Activated CD8-positive, alpha-beta T cell treated with anti-CD3 and anti-CD28 coated beads, Interleukin-2, amount 10 ng/mL, durations not matched to agents 7 days and 5 days (primary cell): ENCODE measurements around the gene COL18A1. TPM values are rescaled to one million over a fixed set of nuclear protein-coding genes. Genes with fewer than 3 reads are reported as not detected.
"Not testable (repeated sequence)": the region's sequence is repeated elsewhere in the genome, so short reads cannot be mapped to it uniquely, and the experiment has no call there.

Source experiments
- ATAC-seq: fragments of 150-1000 bp; cut with Tn5 transposase; one replicate; pipeline ENCODE4 v1.10.0; 2021; ENCODE audit warnings: moderate library complexity
- CTCF ChIA-PET: fragments of 350-600 bp; sonication (Branson Sonifier 250); formaldehyde crosslinking; loops from one replicate; lab custom pipeline; 2021; ENCODE audit warnings: antibody characterized with exemption; lab: Charles Lee
- POLR2A ChIA-PET: fragments of 350-600 bp; sonication (Branson Sonifier 250); formaldehyde crosslinking; loops from one replicate; lab custom pipeline; 2021; ENCODE audit warnings: antibody characterized with exemption; lab: Charles Lee
- DNase-seq: peaks from one replicate; pipeline ENCODE4 v3.0.0-alpha.2; 2020
- H3K27ac Mint-ChIP-seq: one replicate; pipeline ENCODE4 v1.8.0; 2021; ENCODE audit warnings: mild to moderate bottlenecking, mixed read lengths
- H3K27me3 Mint-ChIP-seq: one replicate; pipeline ENCODE4 v1.8.0; 2021; ENCODE audit warnings: low read depth, mixed read lengths
- H3K36me3 Mint-ChIP-seq: one replicate; pipeline ENCODE4 v1.8.0; 2021; ENCODE audit warnings: low read depth, mixed read lengths
- H3K4me1 Mint-ChIP-seq: one replicate; pipeline ENCODE4 v1.8.0; 2021; ENCODE audit warnings: low read depth, mixed read lengths
- H3K4me3 Mint-ChIP-seq: one replicate; pipeline ENCODE4 v1.8.0; 2021; ENCODE audit warnings: mild to moderate bottlenecking, mixed read lengths
- H3K9me3 Mint-ChIP-seq: one replicate; pipeline ENCODE4 v1.8.0; 2022; ENCODE audit warnings: mixed read lengths; ENCODE audit not compliant: insufficient read depth
- total RNA-seq, 2 experiments: library from RNA; stranded (reverse); gene quantifications; one replicate each; pipeline ENCODE4 v1.2.3, GENCODE V29; 2021

Gene COL18A1
- total RNA-seq, 2 experiments from 2014 or later = 24.1 to 28.7 TPM

DNA sequence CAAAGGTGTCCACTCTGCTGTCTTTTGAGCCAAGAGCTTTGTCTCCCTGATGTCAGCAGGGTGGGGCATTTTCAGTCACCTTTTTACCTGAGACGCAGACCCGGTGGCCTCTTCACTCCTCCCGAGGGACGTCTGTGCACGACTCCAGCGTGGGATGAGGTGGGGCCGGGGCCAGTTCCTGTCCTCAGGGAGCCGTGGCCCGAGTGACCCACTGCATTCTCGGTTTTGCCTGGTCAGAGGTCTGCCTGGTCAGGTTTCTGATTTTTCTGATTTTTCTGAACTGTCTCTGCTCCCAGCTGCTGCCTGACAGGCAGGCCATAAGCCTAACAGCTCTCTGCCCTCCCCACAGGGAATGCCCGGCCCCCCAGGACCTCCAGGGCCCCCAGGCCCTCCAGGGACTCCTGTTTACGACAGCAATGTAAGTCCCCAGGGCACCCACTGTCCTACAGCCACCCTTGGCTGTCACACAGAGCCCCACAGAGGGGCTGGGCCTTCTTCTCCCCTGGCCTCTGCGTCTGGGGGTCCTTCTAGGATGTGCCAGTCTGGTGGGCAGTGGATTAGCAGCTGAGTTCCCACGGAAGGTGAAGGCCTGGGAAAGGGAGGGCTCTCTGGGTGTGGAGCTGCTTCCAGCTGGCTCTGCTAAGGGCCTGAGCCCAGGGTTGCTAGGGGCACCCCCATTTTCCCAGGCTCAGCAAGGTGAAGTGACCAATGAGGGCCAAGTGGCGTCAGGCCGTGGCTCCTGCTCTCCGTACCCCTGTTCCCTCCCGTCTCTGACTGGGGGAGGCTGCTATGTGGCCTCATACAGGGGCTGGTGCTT is 91.4 kb downstream of the COL18A1 start:
- Mint-ChIP-seq H3K36me3 (peaks cover 14% of the 10 kb centered on the region), H3K4me3 (no peak overlapping the region), H3K4me1 (no peaks in the 10 kb centered on the region), H3K9me3 (no peaks in the 10 kb centered on the region), H3K27ac (no peak overlapping the region), H3K27me3 (no peaks in the 10 kb centered on the region)
- ChIA-PET CTCF (no interaction called here), POLR2A (interaction anchor here (0.8 kb wide), 1 partner anchor 45 kb away, joined by 3 read pairs; no protein-coding TSS in a partner anchor)
- no peak for ATAC-seq
- DNase-seq = no peak

DNA sequence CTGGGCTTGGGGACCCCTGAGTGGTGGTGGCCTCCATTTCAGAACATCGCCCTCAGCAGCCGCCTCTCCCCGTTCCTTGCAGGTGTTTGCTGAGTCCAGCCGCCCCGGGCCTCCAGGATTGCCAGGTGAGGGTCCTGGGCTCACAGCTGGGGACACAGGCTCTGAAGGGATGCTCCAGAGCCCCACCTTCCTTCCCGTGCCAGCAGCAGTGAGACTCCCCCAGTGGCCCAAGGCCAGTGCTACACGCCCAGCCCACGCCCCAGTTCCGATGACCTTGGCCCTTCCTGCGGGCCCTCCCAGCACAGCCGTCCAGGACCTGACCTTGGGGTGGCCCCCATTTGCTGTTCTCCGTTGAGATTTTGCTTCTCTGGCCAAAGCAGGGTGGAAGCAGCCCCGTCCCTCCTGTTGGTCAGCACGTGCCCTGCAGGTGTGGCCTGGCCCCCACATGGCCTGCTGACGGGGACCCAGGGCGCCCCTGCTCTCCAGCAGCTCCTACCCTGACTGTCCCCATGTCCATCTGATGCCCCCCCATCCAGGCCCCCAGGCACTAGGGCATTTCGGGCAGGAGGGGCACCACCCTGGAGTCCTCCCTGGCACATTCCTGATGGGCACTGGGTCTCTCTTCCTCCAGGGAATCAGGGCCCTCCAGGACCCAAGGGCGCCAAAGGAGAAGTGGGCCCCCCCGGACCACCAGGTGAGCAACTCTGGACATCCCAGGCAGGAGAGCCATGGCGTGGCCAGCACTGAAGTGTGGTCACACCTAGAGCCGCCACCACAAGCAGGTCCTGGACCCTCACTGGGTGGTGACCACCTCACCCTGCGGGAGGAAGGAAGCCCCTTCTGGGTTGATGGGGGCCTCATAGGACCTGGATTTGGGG is 92.2 kb downstream of the COL18A1 start:
- Mint-ChIP-seq H3K4me1 (no peaks in the 10 kb centered on the region), H3K4me3 (no peak overlapping the region), H3K9me3 (no peaks in the 10 kb centered on the region), H3K27ac (no peak overlapping the region), H3K36me3 (peaks cover 14% of the 10 kb centered on the region), H3K27me3 (no peaks in the 10 kb centered on the region)
- ChIA-PET CTCF (no interaction called here), POLR2A (no interaction called here)
- no peak for DNase-seq
- ATAC-seq = no peak

DNA sequence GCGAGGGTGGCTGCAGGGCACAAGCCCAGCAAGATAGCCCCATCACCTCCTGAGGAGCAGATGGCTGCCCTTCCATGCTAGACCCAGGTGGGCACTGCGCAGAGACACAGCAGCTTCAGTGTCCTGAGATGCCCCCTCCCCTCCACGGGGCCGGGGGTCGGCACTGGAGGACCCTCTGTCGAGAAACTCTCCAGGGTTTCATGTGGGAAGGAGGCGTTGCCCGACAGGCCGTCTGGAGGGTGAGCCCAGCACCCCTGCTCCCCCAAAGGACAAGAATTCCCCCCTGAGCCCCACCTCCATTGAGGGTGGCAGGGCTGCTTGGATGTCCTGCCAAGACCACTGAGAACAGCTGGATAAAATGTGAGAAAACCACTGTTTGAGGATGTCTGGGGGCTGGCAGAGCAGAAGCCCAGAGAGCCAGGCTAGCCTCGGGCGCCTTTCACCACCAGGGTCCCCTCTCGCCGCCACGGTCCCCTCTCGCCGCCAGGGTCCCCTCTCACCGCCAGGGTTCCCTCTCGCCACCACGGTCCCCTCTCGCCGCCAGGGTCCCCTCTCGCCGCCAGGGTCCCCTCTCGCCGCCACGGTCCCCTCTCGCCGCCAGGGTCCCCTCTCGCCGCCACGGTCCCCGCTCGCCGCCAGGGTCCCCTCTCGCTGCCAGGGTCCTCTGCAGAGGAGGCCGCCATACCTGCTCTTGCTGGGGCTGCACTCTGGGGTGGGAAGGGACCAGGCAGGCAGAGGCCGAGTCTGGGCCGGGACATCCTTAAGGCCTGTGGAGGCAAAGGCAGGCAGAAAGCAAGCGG is 93.1 kb downstream of the COL18A1 start:
- Mint-ChIP-seq H3K9me3 (no peaks in the 10 kb centered on the region), H3K27me3 (no peaks in the 10 kb centered on the region), H3K4me1 (no peaks in the 10 kb centered on the region), H3K27ac (no peak overlapping the region), H3K36me3 (peaks cover 14% of the 10 kb centered on the region), H3K4me3 (no peak overlapping the region)
- ChIA-PET CTCF (no interaction called here), POLR2A (no interaction called here)
- ATAC-seq (no peak), DNase-seq (no peak)

- H3K4me1 Mint-ChIP-seq = no peaks in the 10 kb centered on the region
- no peak for ATAC-seq
- no peak overlapping the region for H3K27ac Mint-ChIP-seq
- H3K9me3 Mint-ChIP-seq = no peaks in the 10 kb centered on the region
- H3K36me3 Mint-ChIP-seq = peaks cover 14% of the 10 kb centered on the region
- ChIA-PET CTCF (no interaction called here), POLR2A (no interaction called here)
- no peak for DNase-seq
- H3K4me3 Mint-ChIP-seq = no peak overlapping the region
- H3K27me3 Mint-ChIP-seq = no peaks in the 10 kb centered on the region
These were observed 93.7 kb downstream of the COL18A1 start for GRCh38 chr21:45498646-45499000.

DNA sequence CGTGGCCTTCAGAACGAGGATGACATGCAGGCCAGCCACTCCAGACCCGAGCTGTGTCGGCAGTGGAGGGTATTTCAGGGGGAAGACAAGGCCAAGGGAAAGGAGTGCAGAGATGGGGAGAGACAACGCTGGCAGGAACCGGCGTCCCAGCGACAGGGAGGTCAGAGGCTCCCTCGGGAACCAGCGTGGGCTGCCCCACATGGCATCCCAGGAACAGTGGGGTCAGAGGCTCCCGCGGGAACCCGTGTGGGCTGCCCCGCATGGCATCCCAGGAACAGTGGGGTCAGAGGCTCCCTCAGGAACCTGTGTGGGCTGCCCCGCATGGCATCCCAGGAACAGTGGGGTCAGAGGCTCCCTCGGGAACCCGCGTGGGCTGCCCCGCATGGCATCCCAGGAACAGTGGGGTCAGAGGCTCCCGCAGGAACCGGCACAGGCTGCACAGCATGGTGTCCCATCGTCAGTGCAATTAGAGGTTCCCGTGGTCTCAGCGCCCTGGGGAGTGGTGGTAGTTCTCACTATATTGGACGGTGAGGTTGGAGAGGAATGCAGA is 94.3 kb downstream of the COL18A1 start:
- peaks cover 14% of the 10 kb centered on the region for H3K36me3 Mint-ChIP-seq
- ChIA-PET POLR2A (no interaction called here), CTCF (no interaction called here)
- H3K27ac Mint-ChIP-seq = no peak overlapping the region
- ATAC-seq (no peak), DNase-seq (no peak)
- H3K4me1 Mint-ChIP-seq = no peaks in the 10 kb centered on the region
- H3K4me3 Mint-ChIP-seq = no peak overlapping the region
- H3K9me3 Mint-ChIP-seq = no peaks in the 10 kb centered on the region
- H3K27me3 Mint-ChIP-seq = no peaks in the 10 kb centered on the region

DNA sequence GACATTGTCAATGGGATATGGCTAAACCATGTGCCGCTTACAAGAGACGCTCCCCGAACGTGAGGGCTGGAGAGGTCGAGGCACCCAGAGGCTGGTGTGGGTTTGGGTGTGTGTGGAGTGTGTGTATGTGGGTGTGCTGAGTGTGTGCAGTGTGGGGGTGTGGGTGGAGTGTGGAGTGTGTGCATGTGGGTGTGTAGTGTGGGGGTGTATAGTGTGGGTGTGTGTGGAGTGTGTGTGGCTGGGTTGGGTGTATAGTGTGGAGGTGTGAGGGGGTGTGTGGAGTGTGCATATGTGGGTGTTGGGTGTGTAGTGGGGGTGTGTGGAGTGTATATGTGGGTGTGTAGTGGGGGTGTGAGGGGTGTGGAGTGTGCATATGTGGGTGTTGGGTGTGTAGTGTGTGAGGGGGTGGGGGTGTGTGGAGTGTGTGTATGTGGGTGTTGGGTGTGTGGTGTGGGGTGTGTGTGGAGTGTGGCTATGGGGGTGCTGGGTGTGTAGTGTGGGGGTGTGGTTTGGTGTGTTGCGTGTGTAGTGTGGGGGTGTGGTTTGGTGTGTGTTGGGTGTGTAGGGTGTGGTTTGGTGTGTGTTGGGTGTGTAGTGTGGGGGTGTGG is 95.1 kb downstream of the COL18A1 start:
- H3K4me1 Mint-ChIP-seq = no peaks in the 10 kb centered on the region
- H3K36me3 Mint-ChIP-seq = peaks cover 14% of the 10 kb centered on the region
- ChIA-PET CTCF (no interaction called here), POLR2A (no interaction called here)
- peak overlapping the region; percentile 51 for H3K27ac Mint-ChIP-seq
- H3K4me3 Mint-ChIP-seq = no peak overlapping the region
- DNase-seq (no peak), ATAC-seq (no peak)
- no peaks in the 10 kb centered on the region for H3K9me3 Mint-ChIP-seq
- H3K27me3 Mint-ChIP-seq = no peaks in the 10 kb centered on the region

GRCh38 chr21:45501081-45502005 is 96.4 kb downstream of the COL18A1 start:
- peak; percentile 45 for ATAC-seq
- H3K4me1 Mint-ChIP-seq, CTCF ChIA-PET, H3K27me3 Mint-ChIP-seq, H3K9me3 Mint-ChIP-seq, H3K27ac Mint-ChIP-seq, H3K4me3 Mint-ChIP-seq, DNase-seq, POLR2A ChIA-PET: not testable (repeated sequence)
- H3K36me3 Mint-ChIP-seq = peaks cover 14% of the 10 kb centered on the region

GRCh38 chr21:45502006-45502345 is 97.0 kb downstream of the COL18A1 start:
- Mint-ChIP-seq H3K27me3 (no peaks in the 10 kb centered on the region), H3K27ac (no peak overlapping the region), H3K4me1 (no peaks in the 10 kb centered on the region), H3K9me3 (no peaks in the 10 kb centered on the region), H3K36me3 (peaks cover 14% of the 10 kb centered on the region), H3K4me3 (no peak overlapping the region)
- ChIA-PET POLR2A (no interaction called here), CTCF (no interaction called here)
- DNase-seq (no peak), ATAC-seq (no peak)

- no peaks in the 10 kb centered on the region for H3K9me3 Mint-ChIP-seq
- peaks cover 14% of the 10 kb centered on the region for H3K36me3 Mint-ChIP-seq
- ATAC-seq (no peak), DNase-seq (no peak)
- H3K4me1 Mint-ChIP-seq = no peaks in the 10 kb centered on the region
- H3K27ac Mint-ChIP-seq = no peak overlapping the region
- POLR2A ChIA-PET = no interaction called here
- no peaks in the 10 kb centered on the region for H3K27me3 Mint-ChIP-seq
- CTCF ChIA-PET = no interaction called here
- H3K4me3 Mint-ChIP-seq = no peak overlapping the region
These were observed 97.6 kb downstream of the COL18A1 start for GRCh38 chr21:45502600-45502999.

- H3K27me3 Mint-ChIP-seq, H3K4me1 Mint-ChIP-seq, H3K4me3 Mint-ChIP-seq, H3K9me3 Mint-ChIP-seq, POLR2A ChIA-PET, CTCF ChIA-PET, ATAC-seq, DNase-seq: not testable (repeated sequence)
- Mint-ChIP-seq H3K27ac (peak overlapping the region; percentile 11), H3K36me3 (peaks cover 14% of the 10 kb centered on the region)
These were observed 98.3 kb downstream of the COL18A1 start for GRCh38 chr21:45503226-45503625.
